CD4-positive, CD25-positive, alpha-beta regulatory T cell (primary cell): ENCODE measurements around the gene ARHGAP40. TPM values are rescaled to one million over a fixed set of nuclear protein-coding genes. Genes with fewer than 3 reads are reported as not detected.

Experiments used
- ATAC-seq, 2 donors: fragments of 150-1000 bp; cut with Tn5 transposase; one replicate each; pipeline ENCODE4 v1.10.0; 2021; ENCODE audit warnings: low read depth in 2 of 2, moderate number of reproducible peaks in 2 of 2, moderate library complexity in 1 of 2
- DNase-seq, 3 donors: peaks; one replicate each; pipeline versions ENCODE4 v3.0.0 to v3.0.0-alpha.2; 2012 to 2022; ENCODE audit warnings: mixed read lengths in 1 of 3
- H3K27ac ChIP-seq: one replicate; pipeline ENCODE4 v1.7.0; 2013; ENCODE audit warnings: mild to moderate bottlenecking, low read length; ENCODE audit not compliant: insufficient read depth, poor library complexity, severe bottlenecking
- H3K27me3 ChIP-seq: one replicate; pipeline ENCODE4 v1.7.0; 2013; ENCODE audit warnings: low read length; ENCODE audit not compliant: control insufficient read depth, insufficient read depth
- H3K36me3 ChIP-seq: one replicate; pipeline ENCODE4 v1.7.0; 2013; ENCODE audit warnings: mild to moderate bottlenecking, low read length, moderate library complexity; ENCODE audit not compliant: control insufficient read depth, insufficient read depth
- H3K4me1 ChIP-seq: 2 replicates; pipeline ENCODE4 v1.7.0; 2013; ENCODE audit warnings: mild to moderate bottlenecking, low read length; ENCODE audit not compliant: insufficient read depth, control insufficient read depth, poor library complexity, severe bottlenecking
- H3K4me3 ChIP-seq: one replicate; pipeline ENCODE4 v1.7.0; 2013; ENCODE audit warnings: low read depth, mild to moderate bottlenecking, low read length, moderate library complexity
- H3K9me3 ChIP-seq, 2 experiments: 1 replicate in 1 of 2; 2 replicates in 1 of 2; pipeline ENCODE4 v1.7.0; 2013; ENCODE audit warnings: low read length in 2 of 2, mild to moderate bottlenecking in 1 of 2, moderate library complexity in 1 of 2; ENCODE audit not compliant: control insufficient read depth in 2 of 2
- H3K27ac Mint-ChIP-seq, 3 donors: one replicate each; pipeline ENCODE4 v1.8.0; 2020 to 2022; ENCODE audit warnings: mild to moderate bottlenecking in 3 of 3, mixed read lengths in 3 of 3, moderate library complexity in 2 of 3
- H3K27me3 Mint-ChIP-seq: one replicate; pipeline ENCODE4 v1.8.0; 2022; ENCODE audit warnings: mild to moderate bottlenecking, mixed read lengths
- H3K36me3 Mint-ChIP-seq: one replicate; pipeline ENCODE4 v1.8.0; 2020; ENCODE audit warnings: mixed read lengths
- H3K4me1 Mint-ChIP-seq, 4 donors: one replicate each; pipeline ENCODE4 v1.8.0; 2020 to 2022; ENCODE audit warnings: mixed read lengths in 4 of 4, mild to moderate bottlenecking in 1 of 4
- H3K4me3 Mint-ChIP-seq, 4 donors: one replicate each; pipeline ENCODE4 v1.8.0; 2020 to 2022; ENCODE audit warnings: mild to moderate bottlenecking in 4 of 4, mixed read lengths in 4 of 4, moderate library complexity in 3 of 4
- H3K9me3 Mint-ChIP-seq, 7 donors: one replicate each; pipeline ENCODE4 v1.8.0; 2020 to 2022; ENCODE audit warnings: mixed read lengths in 7 of 7, mild to moderate bottlenecking in 3 of 7, moderate library complexity in 2 of 7
- polyA plus RNA-seq, 4 donors: library from polyadenylated mRNA; unstranded; fragments of 300-500 nt; fragmentation: Illumina TruSeq; gene quantifications; one replicate each; pipeline ENCODE4 v1.2.3, GENCODE V29; 2021
- total RNA-seq: library from RNA; stranded (reverse); gene quantifications from one replicate; pipeline ENCODE4 v1.2.3, GENCODE V29; 2022

The ARHGAP40 gene
- total and polyA plus RNA-seq, 5 donors from 2014 or later, result not detected

DNA sequence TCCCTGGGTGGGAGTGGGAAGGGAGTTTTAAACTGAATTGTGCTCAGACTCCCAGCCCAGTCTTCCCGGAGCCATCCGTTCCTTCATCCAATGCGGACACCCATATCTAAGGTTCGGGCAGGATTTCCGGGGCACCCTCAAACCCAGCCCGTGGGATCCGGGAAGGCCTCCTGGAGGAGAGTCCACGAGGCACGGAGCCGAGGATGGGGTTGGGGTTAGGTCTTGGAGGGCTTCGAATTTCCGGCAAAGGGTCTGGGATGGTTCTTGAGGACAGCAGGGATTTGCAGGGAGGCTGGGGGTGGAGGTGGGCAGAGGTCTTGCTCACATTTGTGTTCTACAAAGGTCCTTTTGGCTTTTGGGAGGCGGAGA, 73.1 kb downstream of the ARHGAP40 start:
- H3K27me3 ChIP-seq, result peaks cover 15% of the 10 kb centered on the region
- Mint-ChIP-seq H3K4me3 (peak overlapping the region in 3 of 4 donors; percentile 71 to 90 (median 82)), H3K27ac (peak overlapping the region in 1 of 3 donors; percentile 42), H3K36me3 (peaks cover 2% of the 10 kb centered on the region), H3K4me1 (peaks cover 0 to 12% (median 2%) of the 10 kb centered on the region in 4 donors), H3K27me3 (peaks cover 26% of the 10 kb centered on the region), H3K9me3 (peaks cover 0 to 2% (median 0%) of the 10 kb centered on the region in 7 donors)
- ATAC-seq, result no peak
- no peaks in the 10 kb centered on the region for H3K36me3 ChIP-seq
- no peak for DNase-seq
- H3K4me1 ChIP-seq, result peaks cover 12% of the 10 kb centered on the region
- H3K27ac ChIP-seq, result no peak overlapping the region
- no peak overlapping the region for H3K4me3 ChIP-seq
- no peaks in the 10 kb centered on the region for H3K9me3 ChIP-seq

DNA sequence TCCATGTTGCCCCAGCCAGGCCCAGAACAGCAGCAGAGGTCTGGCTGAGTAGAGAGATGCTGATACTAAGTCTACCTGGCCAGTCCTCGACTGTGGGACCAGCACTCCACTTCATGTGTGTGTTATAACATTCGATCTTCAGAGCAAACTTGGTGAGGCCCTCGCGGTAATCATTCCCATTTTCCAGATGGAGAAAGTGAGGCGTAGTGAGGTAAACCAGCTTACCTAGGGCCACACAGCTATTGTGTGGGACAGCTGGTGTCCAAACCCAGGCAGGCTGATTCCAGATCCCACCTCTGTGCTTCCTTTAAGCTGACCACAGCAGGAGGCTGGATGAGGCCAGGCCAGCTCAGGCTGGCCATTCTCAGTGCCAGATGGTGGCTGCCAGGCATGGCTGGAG, 75.0 kb downstream of the ARHGAP40 start:
- Histone ChIP-seq H3K4me3 (no peak overlapping the region), H3K27me3 (peaks cover 13% of the 10 kb centered on the region), H3K9me3 (peaks cover 0 to 2% of the 10 kb centered on the region in 2 experiments), H3K36me3 (no peaks in the 10 kb centered on the region), H3K4me1 (peaks cover 12% of the 10 kb centered on the region), H3K27ac (no peak overlapping the region)
- Mint-ChIP-seq H3K27ac (no peak overlapping the region), H3K36me3 (no peaks in the 10 kb centered on the region), H3K4me3 (no peak overlapping the region), H3K4me1 (peaks cover 0 to 12% (median 2%) of the 10 kb centered on the region in 4 donors), H3K27me3 (peaks cover 23% of the 10 kb centered on the region), H3K9me3 (peaks cover 0 to 4% (median 1%) of the 10 kb centered on the region in 7 donors)
- DNase-seq (no peak), ATAC-seq (no peak)

DNA sequence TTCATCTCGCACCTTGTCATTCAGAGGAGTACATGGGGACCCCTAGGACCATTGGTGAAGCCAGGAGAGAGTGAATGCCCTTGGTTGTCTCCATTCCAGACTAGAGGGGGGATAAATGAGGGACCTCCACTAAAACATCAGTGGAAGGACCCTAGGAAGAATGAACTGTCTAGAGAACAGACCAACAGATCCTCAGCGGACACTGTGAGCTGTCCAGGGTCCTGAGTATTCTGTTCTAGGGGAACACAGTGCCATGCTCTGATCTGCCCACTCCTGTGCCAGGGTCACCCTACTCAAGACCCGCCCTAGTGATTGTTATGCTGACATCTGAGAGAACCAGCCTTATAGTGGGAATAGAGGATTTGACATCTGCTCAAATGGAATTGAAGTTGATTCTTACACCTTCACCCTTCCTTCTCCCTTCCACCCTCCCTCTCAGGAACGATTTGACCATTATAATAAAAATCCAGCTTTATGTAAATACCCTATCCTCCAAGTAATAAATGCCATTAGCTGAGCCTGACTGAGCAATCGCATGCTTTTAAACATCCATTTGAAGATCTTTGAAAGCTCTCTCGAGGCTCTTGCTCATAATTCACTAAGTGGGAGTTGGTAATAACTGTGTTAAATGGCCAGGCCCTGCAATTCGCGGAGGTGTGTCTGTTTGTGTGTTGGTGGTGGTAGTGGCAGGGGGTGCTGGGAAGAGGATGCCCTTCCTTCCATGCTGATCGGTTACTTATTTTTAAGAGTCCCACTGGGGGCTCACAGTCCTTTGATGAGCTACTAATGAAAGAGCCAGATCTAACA, 79.1 kb downstream of the ARHGAP40 start:
- peaks cover 0 to 8% (median 2%) of the 10 kb centered on the region in 7 donors for H3K9me3 Mint-ChIP-seq
- peak in 1 of 2 donors; percentile 34 for ATAC-seq

DNA sequence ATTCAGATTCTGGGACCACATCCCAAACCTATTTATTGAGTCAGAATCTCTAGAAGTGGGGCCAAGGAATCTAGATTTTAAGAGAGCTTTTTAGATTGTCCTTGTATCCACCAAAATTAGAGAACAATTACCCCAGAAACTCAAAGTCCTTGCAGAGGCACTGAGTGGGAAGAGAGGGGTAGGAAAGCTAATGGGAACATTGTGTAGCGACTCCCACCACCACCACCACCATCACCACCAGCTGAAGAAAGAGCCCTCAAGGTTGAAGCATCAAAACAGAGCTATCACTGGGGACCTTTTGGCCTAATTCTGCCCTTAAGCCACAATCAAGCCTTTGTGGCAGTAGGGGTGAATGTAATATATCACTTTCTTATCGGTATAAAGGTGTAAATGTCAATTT, 83.7 kb downstream of the ARHGAP40 start:
- H3K27me3 ChIP-seq, result peaks cover 32% of the 10 kb centered on the region
- peaks cover 0 to 1% of the 10 kb centered on the region in 2 experiments for H3K9me3 ChIP-seq
- Mint-ChIP-seq H3K27ac (no peak overlapping the region), H3K4me1 (no peaks in the 10 kb centered on the region), H3K27me3 (peaks cover 43% of the 10 kb centered on the region), H3K9me3 (peaks cover 0 to 8% (median 3%) of the 10 kb centered on the region in 7 donors), H3K4me3 (no peak overlapping the region), H3K36me3 (no peaks in the 10 kb centered on the region)
- no peak overlapping the region for H3K27ac ChIP-seq
- H3K4me3 ChIP-seq, result no peak overlapping the region
- H3K36me3 ChIP-seq, result no peaks in the 10 kb centered on the region
- DNase-seq, result no peak
- no peaks in the 10 kb centered on the region for H3K4me1 ChIP-seq
- no peak for ATAC-seq

More for the DNA sequence above, 79.1 kb downstream of the ARHGAP40 start:
- Histone ChIP-seq H3K9me3 (peaks cover 0 to 2% of the 10 kb centered on the region in 2 experiments), H3K27me3 (peaks cover 16% of the 10 kb centered on the region), H3K36me3 (no peaks in the 10 kb centered on the region), H3K27ac (no peak overlapping the region), H3K4me3 (no peak overlapping the region), H3K4me1 (no peaks in the 10 kb centered on the region)
- H3K4me1 Mint-ChIP-seq, result no peaks in the 10 kb centered on the region
- peak in 1 of 3 donors; percentile 18 for DNase-seq
- no peaks in the 10 kb centered on the region for H3K36me3 Mint-ChIP-seq
- no peak overlapping the region for H3K4me3 Mint-ChIP-seq
- no peak overlapping the region for H3K27ac Mint-ChIP-seq
- peaks cover 34% of the 10 kb centered on the region for H3K27me3 Mint-ChIP-seq

DNA sequence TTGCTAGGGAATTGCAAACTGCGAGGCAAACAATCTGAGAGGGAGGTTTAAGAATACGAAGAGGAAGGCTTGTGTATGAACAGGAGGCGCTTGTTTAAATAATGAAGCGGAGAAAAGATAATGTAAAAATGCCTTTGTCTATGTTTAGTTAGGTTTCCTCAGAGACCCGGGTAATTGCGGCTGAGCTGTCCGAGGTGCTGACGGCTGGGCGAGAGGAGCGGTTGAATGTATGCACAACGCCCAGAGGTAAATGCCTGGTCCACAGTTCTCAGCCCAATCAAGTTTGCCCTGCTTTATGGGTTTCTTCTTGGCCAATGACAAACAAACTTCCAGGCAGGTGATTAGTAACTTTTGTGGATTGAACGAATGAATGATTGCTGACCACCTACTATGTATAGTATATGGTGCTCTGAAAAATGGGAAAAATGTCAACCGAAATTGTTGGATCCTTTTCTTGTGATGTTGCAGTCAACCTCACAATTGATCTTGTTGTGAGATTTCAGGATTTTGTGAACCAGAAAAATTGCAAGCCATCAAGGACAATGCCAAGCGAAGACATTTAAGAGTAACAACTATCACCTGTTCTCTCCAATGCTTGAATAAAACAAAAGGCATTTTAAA, 84.4 kb downstream of the ARHGAP40 start:
- Mint-ChIP-seq H3K4me3 (no peak overlapping the region), H3K9me3 (peaks cover 0 to 8% (median 3%) of the 10 kb centered on the region in 7 donors), H3K27ac (no peak overlapping the region), H3K27me3 (peaks cover 43% of the 10 kb centered on the region), H3K36me3 (no peaks in the 10 kb centered on the region), H3K4me1 (no peaks in the 10 kb centered on the region)
- DNase-seq (peak in 2 of 3 donors; percentile 31 to 41), ATAC-seq (no peak)
- H3K27ac ChIP-seq, result no peak overlapping the region
- no peaks in the 10 kb centered on the region for H3K4me1 ChIP-seq
- H3K9me3 ChIP-seq, result no peaks in the 10 kb centered on the region
- H3K36me3 ChIP-seq, result no peaks in the 10 kb centered on the region
- H3K27me3 ChIP-seq, result peaks cover 32% of the 10 kb centered on the region
- H3K4me3 ChIP-seq, result no peak overlapping the region

DNA sequence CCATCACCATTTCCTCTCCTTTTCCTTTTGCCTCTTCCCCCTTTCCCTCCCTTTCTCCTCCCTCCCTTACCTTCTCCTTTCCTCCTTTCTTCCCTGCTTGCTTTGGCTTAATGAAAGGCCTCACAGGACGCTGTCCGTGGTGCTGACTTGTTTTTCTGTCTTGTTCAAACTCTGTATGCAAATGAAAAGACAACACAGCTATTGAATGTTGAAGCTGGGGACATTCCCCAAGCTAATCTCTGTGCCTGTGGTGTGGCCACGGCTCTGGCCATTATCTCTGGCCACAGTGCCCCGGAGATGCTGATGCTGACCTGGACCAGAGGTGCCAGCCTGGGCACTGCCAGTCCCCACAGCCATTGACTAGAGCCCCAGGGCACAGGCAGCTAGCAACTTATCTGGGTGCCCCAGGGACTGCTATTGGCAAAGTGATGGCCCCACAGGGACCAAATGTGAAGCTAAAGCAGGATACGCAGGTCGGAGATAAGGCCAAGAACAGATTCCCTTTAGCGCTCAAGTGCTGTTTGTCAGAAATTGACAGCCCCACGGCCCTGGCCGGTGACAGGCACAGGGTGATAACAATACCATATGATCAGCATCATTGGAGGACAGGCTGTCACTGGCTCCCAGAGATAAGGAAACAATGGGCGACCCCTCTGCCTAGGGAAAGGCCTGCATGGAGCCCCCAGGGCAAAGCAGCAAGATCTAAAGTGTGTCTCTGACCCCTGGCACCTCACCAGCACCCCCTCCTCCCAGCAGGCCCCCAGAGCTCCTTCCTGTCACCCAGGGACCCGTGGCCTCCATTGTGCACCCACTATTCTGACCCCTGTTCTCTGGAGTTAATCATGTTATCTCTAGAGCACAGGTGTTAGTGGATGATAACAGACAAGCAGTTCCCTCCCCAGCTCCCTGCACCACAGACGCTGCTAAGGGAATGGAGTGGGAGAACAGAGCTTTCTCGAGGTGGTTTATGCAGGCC, 91.1 kb downstream of the ARHGAP40 start:
- no peaks in the 10 kb centered on the region for H3K4me1 ChIP-seq
- no peak for ATAC-seq
- no peaks in the 10 kb centered on the region for H3K36me3 Mint-ChIP-seq
- H3K4me3 Mint-ChIP-seq, result no peak overlapping the region
- H3K27ac Mint-ChIP-seq, result peak overlapping the region in 1 of 3 donors; percentile 52
- DNase-seq, result peak in 2 of 3 donors; percentile 39 to 53
- H3K4me3 ChIP-seq, result no peak overlapping the region
- H3K9me3 ChIP-seq, result no peaks in the 10 kb centered on the region
- H3K4me1 Mint-ChIP-seq, result no peaks in the 10 kb centered on the region
- H3K27me3 Mint-ChIP-seq, result peaks cover 11% of the 10 kb centered on the region
- peaks cover 0 to 5% (median 2%) of the 10 kb centered on the region in 7 donors for H3K9me3 Mint-ChIP-seq
- H3K36me3 ChIP-seq, result no peaks in the 10 kb centered on the region
- no peak overlapping the region for H3K27ac ChIP-seq
- H3K27me3 ChIP-seq, result peaks cover 10% of the 10 kb centered on the region

DNA sequence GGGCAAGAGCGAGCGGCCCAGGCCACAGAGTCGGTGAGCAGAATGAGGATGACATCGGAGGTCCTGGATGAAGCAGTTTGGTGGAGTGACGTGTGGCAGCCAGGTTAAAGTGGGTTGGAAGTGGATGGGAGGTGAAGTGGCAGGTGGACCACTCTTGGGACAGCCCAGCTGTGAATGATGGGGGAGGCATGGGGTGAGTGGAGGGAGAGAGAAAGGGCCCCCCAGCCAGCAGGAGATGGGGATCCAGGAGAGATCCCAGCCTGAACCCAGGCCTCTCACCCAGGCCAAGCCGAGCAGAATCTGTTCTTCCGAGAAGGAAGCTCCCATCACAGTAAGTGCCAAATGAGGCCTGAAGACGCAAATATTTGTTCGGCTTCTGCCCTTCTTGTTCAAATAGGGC, 95.7 kb downstream of the ARHGAP40 start:
- H3K36me3 ChIP-seq, result no peaks in the 10 kb centered on the region
- H3K36me3 Mint-ChIP-seq, result no peaks in the 10 kb centered on the region
- no peaks in the 10 kb centered on the region for H3K9me3 ChIP-seq
- DNase-seq, result no peak
- H3K4me3 Mint-ChIP-seq, result no peak overlapping the region
- peaks cover 6% of the 10 kb centered on the region for H3K27me3 Mint-ChIP-seq
- H3K27ac ChIP-seq, result no peak overlapping the region
- H3K27me3 ChIP-seq, result no peaks in the 10 kb centered on the region
- H3K4me3 ChIP-seq, result no peak overlapping the region
- H3K4me1 ChIP-seq, result no peaks in the 10 kb centered on the region
- no peaks in the 10 kb centered on the region for H3K4me1 Mint-ChIP-seq
- H3K9me3 Mint-ChIP-seq, result peaks cover 0 to 3% (median 0%) of the 10 kb centered on the region in 7 donors
- ATAC-seq, result no peak
- no peak overlapping the region for H3K27ac Mint-ChIP-seq
